ENCODE measurements around the gene SMIM7. TPM values are rescaled to one million over a fixed set of nuclear protein-coding genes. Genes with fewer than 3 reads are reported as not detected.

Gene SMIM7
- total and polyA plus RNA-seq, 2 of the 13 experiments (the other 11 are each of a cell fraction or from before 2014, with no cell fraction given) = 55.7 to 74.9 TPM

GRCh38 chr19:16628183-16628983 is 31.6 kb downstream of the SMIM7 start, which contains the start of gene MED26 (continued):
- TF ChIP-seq ZNF337 (CRISPR knock-in tag; IDR thresholded peaks at IDR 0.05; ENCODE audit: borderline replicate concordance, low read depth) (no peak), ZBTB49 (CRISPR knock-in tag; IDR thresholded peaks at IDR 0.05; ENCODE audit: borderline replicate concordance) (no peak), NR3C1 (CRISPR knock-in tag; IDR thresholded peaks at IDR 0.05) (no peak), SMARCC2 (IDR thresholded peaks at IDR 0.05) (no peak), ZNF235 (CRISPR knock-in tag; IDR thresholded peaks at IDR 0.05; ENCODE audit: borderline replicate concordance) (no peak), ZNF672 (CRISPR knock-in tag; IDR thresholded peaks at IDR 0.05) (no peak), ZBTB43 (CRISPR knock-in tag; conservative IDR thresholded peaks at IDR 0.05) (no peak; the same call in 1 of the 2 replicates), PHF20 (CRISPR knock-in tag; IDR thresholded peaks at IDR 0.05) (peak; percentile 77), ZMYM4 (CRISPR knock-in tag; IDR thresholded peaks at IDR 0.05) (peak; percentile 75), PREB (CRISPR knock-in tag; IDR thresholded peaks at IDR 0.05) (no peak), PCBP2 (optimal IDR thresholded peaks at IDR 0.05; ENCODE audit: low read depth, low read length, poor library complexity, severe bottlenecking) (no peak), ZNF878 (CRISPR knock-in tag; IDR thresholded peaks at IDR 0.05) (no peak), ZNF652 (CRISPR knock-in tag; IDR thresholded peaks at IDR 0.05; ENCODE audit: borderline replicate concordance, low read depth) (no peak), ZSCAN12 (CRISPR knock-in tag; IDR thresholded peaks at IDR 0.05) (no peak), ZNF570 (CRISPR knock-in tag; IDR thresholded peaks at IDR 0.05; ENCODE audit: borderline replicate concordance) (no peak), AGO2 (optimal IDR thresholded peaks at IDR 0.05; ENCODE audit: low read depth, low read length) (peak; percentile 96), ZNF513 (CRISPR knock-in tag; conservative IDR thresholded peaks at IDR 0.05) (no peak), DNMT3B (CRISPR knock-in tag; conservative IDR thresholded peaks at IDR 0.05) (no peak), NFE2L1 (CRISPR knock-in tag; IDR thresholded peaks at IDR 0.05; ENCODE audit: borderline replicate concordance) (no peak), PAX8 (CRISPR knock-in tag; IDR thresholded peaks at IDR 0.05; ENCODE audit: borderline replicate concordance) (no peak; the same call in 1 of the 2 replicates), PAWR (CRISPR knock-in tag; IDR thresholded peaks at IDR 0.05; ENCODE audit: borderline replicate concordance) (0 out of 2 replicates have a peak, but pooled peaks have one; percentile 54), SOX13 (IDR thresholded peaks at IDR 0.05) (no peak), SOX13 (CRISPR knock-in tag; conservative IDR thresholded peaks at IDR 0.05 in 1 of 2, IDR thresholded peaks at IDR 0.05 in 1 of 2) (no peak)
